GM18520 (cell line): Measurements from ENCODE around the gene SARNP.

Experiments used
- ATAC-seq: cut with Tn5 transposase; IDR thresholded peaks from one replicate; pipeline ENCODE4 v1.9.1; 2021; ENCODE audit not compliant: unreplicated experiment

Gene SARNP

DNA sequence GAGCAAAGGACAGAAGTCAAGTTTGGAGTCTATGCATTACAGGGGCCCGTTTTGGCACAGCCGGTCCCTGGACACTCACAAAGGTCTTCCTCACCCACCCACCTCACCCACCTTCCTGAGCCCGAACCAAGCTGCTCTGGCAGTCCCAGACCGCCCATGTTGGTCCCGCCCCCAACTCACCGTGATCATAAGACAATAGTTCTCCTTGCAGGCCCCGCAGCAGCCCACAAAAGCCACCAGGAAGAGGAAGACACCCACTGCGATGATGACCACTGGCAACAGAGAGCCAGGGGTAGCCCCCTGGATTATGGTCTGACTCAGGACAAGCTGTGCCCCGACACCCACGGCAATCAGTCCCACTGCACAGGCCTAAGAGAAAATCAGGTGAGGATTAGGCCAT is 90.6 kb downstream of the SARNP start:
- ATAC-seq = no peak

DNA sequence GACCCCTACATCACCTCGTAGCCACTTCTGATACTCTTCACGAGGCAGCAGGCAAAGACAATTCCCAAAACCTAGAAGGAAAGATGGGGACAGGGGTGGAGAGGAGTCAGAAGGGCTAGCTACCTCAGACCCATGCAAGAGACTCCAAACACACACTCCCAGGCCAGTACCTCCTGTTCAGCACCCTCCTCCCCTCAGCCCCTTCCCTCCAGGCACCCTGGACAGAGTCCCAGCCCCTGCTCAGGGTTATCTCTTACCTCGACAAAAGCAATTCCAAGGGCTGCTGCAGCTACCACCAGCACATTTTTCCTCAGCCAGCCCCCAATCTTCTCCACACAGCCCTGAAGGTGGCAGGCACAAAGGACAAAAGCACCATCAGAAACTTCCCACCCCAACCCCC is 92.0 kb downstream of the SARNP start:
- ATAC-seq = no peak

DNA sequence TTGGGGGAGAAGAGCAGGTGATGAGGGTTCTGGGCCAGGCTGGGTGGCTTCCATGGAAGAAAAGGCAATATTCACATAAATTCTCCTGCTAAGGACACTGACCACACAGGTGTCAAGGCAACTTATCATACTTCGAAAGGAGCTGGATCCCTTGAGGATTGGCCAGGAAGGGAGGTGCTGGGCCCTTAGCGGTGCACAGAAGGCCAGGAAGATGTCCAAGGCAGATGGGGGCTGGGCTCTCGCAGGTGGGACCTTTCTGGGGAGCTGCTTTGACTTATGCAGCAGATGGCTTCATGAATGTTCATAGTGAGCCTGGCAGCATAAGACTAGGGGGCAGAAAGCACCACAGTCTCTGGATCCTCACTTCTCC is 92.6 kb downstream of the SARNP start:
- ATAC-seq = no peak

DNA sequence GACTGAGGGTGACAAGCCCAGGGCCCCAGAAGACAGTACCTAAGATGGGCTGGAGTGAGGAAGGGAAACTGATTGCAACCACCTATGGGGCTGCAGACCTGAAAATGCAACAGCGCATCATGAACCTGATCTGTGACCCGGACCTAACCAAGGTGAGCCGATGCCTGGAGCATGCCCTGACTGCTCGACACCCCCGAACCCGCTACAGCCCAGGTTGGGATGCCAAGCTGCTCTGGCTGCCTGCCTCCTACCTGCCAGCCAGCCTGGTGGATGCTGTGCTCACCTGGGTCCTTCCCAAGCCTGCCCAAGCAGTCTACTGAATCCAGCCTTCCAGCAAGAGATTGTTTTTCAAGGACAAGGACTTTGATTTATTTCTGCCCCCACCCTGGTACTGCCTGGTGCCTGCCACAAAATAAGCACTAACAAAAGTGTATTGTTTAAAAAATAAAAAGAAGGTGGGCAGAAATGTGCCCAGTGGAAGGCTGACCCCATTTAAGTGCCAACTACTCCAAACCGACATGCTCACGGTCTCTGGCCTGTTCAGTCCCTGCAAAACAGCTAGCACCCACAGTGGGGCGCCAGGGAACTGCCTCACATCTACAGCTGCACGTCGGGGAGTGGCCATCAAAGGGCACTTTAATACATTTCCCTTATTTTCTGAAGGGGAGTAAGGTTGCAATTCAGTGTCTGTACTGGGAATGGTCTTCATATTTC is 93.1 kb downstream of the SARNP start:
- ATAC-seq = no peak

DNA sequence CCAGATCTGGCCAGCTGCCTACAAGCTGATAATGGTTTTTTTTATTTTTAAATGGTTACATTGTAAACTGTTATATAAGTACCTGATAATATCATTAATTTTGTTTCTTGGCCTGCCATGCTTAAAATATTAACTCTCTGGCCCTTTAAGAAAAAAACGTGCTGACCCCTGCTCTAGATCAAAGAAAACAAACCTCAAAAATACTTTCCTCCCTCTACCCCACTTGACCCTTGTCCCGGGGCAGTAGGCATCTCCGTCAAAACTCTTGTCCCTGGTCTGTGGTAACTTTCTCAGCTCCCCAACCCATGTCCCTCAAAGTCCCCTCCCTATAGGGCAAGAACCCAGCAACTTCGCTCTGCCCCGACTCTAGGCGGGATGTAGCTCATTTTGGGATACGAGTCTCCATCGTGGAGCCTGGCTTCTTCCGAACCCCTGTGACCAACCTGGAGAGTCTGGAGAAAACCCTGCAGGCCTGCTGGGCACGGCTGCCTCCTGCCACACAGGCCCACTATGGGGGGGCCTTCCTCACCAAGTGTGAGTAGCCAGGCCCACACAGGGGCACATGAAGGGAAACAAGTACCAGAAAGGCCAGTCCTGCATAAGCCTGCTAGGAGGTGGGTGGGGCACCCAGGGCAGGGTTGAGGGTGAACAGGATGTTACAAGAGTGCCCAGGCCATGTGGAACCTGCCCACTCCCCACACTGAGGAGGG is 93.9 kb downstream of the SARNP start:
- ATAC-seq = no peak

DNA sequence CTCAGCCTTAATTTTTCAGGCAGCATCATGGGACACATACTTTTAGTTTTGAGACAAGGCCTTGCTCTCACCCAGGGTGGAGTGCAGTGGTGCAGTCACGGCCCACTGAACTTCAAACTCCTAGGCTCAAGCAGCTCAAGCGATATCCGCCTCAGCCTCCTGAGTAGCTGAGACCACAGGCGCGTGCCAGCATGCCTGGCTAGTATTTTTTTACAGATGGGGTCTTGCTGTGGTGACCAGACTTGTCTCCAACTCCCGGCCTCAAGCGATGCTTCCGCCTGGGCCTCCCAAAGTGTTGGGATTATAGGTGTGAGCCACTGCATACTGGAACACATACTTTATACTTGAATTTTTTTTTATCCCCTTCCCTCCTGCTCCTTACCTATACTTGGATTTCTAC is 94.6 kb downstream of the SARNP start:
- ATAC-seq = no peak

DNA sequence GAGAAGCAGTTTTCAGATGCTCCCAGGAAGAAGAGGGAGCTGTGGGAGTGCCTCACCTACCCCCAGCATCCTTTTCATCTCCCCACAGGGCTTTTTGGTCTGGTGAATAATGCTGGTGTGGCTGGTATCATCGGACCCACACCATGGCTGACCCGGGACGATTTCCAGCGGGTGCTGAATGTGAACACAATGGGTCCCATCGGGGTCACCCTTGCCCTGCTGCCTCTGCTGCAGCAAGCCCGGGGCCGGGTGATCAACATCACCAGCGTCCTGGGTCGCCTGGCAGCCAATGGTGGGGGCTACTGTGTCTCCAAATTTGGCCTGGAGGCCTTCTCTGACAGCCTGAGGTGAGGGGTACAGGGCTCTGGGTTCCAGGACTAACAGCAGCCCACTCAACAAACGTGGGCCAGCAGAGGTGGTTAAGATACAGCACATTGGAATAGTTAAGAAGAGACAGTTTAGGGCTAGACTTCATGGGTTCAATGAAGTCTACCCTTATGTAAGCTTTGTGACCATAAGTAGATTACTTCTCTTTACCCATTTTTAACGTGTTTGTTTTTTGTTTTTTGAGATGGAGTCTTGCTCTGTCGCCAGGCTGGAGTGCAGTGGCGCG is 95.8 kb downstream of the SARNP start:
- ATAC-seq = no peak

DNA sequence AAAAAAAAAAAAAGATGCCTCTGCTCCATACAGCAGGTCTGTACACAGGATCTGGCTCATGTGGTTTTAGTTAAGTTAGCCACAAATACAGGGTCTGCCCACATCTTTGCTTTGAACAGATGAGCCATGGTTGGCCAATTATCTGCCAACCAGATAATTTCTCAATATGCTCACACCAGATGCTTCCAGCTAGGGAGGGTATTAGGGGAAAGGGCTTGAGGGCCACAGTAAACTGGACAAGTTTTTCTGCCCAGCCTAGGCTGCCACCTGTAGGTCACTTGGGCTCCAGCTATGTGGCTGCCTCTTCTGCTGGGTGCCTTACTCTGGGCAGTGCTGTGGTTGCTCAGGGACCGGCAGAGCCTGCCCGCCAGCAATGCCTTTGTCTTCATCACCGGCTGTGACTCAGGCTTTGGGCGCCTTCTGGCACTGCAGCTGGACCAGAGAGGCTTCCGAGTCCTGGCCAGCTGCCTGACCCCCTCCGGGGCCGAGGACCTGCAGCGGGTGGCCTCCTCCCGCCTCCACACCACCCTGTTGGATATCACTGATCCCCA is 96.6 kb downstream of the SARNP start:
- ATAC-seq = no peak

DNA sequence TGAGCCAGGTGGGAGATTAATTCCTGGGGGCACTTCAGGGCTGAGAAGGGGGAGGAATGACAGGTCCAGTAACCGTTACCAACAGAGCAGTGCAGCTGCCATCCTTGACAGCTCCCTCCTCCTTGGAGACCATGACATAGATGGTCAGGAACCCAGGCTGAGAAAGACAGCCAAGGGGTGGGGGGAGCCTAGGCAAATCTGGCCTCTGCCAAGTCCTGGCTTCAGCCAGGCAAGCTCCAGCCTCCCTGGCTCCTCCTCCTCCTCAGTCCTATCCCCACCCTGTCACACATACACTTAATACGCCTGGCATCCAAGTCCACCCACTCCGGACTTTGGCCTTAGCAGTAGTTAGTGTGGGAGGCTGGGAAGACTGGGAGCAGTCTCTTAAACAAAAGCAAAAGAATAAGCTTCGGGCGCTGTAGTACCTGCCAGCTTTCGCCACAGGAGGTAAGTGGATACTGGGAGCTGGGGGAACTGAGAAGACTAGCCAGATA is 97.4 kb downstream of the SARNP start, which contains the start of gene RDH5:
RDH5 (plus strand) TSS at position 323 of the 494 bp plus-strand sequence. CDS start 792 bp downstream, outside the sequence.
- no peak for ATAC-seq

DNA sequence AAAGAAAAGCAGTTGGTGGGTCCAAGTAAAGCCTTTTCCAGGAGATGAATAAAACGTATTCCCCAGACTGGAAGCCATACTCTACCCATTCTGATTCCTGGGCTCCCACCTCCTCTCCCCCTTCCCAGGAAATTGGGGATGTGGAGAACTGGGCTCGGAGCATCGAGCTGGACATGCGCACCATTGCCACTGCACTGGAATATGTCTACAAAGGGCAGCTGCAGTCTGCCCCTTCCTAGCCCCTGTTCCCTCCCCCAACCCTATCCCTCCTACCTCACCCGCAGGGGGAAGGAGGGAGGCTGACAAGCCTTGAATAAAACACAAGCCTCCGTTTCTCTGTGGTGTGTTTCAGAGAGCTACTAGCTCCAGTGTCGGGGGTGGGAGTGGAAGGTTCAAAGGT is 98.2 kb downstream of the SARNP start:
- no peak for ATAC-seq

DNA sequence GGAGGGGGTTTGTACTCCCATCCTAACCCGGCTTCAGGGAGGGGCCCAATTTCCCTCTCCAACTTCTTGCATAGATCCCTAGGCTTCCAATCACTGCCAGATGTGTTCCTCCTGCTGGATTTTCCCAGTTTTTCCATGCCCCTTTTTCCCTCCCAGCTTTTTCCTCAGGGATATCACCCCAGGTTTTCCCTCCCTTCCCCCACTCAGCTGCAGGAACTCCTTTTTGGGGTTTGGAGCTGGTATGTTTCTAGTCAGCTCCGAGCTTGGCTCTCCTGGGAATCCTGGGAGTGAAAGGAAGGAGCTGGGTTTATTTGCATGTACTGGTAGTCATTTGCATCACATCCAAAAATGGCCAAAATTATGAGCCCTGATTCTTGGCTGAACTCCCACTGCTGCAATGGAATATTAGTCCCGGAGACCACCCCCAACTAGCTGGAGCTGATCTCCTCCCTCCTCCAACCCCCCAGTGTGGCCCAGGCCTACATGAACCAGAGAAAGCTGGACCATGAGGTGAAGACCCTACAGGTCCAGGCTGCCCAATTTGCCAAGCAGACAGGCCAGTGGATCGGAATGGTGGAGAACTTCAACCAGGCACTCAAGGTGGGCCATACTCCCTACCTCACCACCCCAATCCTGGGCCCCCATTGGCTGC is 98.8 kb downstream of the SARNP start:
- no peak for ATAC-seq

DNA sequence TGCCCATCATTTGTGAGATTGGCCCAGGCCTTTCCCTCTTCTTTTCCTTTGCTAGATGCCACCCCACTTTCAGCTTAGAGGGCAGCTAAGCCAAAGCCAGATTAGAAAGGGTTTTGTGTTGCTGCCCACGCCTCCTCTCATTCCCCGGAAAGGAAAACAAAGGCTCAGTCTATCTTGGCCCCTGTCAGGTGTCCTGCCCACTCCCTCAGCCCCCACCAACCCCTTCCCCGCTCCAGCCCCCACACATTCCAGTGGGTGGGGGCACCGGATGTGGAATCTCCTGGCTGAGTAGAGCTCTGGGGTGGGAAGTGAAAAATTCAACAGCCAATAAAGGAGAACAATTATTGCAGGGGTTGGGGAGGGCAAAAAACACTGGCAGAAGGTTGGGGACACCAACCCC is 99.5 kb downstream of the SARNP start:
- no peak for ATAC-seq

DNA sequence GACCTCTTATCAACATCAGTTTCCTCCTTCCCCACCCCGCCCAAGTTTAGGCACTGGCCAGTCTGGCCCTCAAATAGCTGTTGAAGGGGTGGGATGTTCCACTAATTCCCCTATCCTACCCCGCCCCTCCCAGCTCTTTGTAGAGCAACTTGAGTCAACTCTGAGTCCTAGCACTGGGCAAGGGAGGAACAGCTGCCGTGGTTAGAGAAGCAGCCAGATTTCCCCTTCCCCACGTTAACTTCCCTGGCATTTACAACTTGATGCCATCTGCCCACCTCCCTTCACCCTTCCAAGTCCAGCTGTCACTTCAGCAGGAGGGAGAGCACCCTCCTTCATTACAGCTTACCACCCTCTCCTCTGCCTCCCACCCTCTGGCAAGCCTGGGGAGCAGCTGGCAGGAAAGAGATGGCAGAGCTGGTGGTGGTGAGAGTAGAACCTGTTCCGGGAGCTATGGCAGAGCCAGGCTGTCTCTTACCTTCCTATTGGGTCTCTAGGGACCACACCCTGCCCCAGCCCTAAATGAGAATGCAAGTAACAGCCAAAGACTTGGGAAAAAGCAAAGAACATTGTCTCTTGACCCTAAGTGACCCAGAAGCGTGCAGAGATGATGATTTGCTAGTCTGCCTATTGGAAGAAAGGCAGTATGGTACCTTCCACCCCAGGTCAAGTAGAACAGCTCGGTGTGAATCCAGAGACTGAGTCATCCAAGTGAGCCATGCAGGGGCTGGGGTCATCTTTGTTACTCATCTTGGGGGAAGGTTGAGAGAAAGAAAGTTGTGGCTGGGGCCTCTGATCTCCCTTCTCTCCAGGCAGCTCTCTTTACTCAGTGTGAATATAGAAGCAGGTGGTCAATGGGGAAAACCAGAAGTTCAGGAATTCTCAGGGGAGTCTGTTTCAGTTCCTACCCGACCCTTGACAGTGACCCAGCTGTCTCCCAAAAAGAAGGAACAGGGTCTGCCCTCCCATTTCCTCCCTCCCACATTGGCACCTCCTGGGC is 100.2 kb downstream of the SARNP start:
- no peak for ATAC-seq

DNA sequence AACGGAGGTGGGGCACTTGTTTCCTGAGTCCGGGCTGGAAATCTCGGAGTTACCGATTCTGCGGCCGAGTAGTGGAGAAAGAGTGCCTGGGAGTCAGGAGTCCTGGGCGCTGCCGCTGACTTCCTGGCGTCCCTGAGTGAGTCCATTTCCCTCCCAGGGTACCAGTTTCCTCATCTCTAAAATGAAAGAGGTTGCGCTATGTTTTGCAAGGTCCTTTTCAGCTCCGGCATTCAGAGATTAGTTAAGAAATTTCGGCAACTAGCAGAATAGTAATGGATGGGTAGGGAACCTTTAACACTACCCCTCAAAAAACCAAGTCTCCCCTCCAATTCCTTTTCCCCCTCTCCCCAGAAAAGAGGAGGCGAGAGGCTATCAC is 101.0 kb downstream of the SARNP start:
- no peak for ATAC-seq

DNA sequence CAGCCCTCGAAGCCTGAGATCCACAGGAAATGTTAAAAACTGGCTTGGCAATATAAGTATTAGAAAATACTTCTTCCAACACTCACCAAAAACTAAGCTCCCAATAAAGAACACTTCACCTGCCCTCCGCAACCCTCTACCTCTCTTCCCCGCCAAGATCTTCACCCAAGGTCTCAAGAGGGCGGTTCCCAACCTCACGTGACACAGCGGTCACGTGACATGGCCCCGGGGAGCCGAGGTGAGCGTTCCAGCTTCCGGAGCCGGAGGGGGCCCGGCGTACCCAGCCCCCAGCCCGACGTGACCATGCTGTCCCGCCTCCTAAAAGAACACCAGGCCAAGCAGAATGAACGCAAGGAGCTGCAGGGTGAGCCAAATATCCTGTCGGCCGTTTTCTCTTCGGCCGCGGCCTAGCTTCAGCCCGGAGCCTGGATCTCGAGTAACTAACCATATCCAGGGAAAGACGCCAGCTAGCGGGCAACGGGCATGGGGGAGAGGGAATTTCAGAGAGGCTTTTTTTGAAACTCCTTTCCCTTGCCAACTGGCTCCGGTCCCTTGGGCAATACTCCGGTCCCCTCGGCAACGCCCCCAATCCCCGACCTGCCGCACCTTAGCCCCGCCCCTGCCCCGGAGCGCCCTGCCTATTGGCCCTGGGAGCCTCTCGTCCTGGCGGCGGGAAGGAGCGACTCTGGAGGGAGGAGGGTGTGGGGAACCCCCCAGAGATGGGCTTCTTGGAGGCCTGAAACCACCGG is 101.5 kb downstream of the SARNP start, which contains the start of gene BLOC1S1:
BLOC1S1 (plus strand) TSS at position 214 of the 749 bp plus-strand sequence; CDS start at position 220, 6 bp downstream.
- ATAC-seq = peak; percentile 73

DNA sequence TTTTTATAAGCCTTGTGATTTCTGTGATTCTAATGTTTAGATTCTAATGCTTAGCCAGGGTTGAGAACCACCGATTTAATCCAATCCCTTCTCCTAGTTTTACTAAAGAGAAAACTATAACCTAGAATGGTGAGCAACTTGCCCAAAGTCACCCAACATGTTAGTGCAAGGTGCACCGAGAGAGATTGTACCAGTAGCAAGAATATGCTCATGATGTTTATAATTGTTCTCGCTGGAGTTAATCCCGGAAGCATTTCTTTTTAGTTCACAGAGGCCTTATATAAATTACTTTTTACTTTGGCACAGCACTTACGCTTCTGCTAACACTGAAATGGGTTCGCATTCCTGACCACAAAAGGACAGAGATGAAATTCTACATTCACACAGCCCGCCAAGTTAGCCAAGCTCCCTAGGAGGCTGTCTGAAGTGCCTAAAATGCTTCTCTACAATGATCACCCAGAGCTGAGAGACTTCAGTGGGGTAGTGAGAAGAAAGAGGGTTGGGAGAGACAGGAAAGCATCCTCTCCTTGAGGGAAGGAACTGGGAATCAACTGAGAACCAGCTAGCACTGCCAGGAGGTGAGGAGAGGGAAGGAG is 102.3 kb downstream of the SARNP start:
- no peak for ATAC-seq

DNA sequence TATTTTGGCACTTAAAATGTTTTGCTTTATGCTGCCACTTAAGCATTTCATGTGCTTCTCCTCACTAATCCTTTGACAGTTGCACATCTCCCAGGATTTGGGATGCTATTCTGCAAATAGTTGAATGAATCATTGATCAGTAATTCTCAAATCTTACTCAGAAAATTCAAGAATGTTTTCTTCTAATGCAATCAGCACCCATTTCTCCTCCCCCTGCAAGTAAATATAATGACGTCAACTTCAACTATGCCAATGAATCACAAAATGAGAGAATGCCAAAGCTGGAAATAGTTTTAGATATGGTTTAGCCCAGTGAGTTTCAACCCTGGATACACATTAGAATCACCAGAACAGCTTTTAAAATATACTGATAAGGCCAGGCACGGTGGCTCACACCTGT is 103.8 kb downstream of the SARNP start:
- no peak for ATAC-seq

DNA sequence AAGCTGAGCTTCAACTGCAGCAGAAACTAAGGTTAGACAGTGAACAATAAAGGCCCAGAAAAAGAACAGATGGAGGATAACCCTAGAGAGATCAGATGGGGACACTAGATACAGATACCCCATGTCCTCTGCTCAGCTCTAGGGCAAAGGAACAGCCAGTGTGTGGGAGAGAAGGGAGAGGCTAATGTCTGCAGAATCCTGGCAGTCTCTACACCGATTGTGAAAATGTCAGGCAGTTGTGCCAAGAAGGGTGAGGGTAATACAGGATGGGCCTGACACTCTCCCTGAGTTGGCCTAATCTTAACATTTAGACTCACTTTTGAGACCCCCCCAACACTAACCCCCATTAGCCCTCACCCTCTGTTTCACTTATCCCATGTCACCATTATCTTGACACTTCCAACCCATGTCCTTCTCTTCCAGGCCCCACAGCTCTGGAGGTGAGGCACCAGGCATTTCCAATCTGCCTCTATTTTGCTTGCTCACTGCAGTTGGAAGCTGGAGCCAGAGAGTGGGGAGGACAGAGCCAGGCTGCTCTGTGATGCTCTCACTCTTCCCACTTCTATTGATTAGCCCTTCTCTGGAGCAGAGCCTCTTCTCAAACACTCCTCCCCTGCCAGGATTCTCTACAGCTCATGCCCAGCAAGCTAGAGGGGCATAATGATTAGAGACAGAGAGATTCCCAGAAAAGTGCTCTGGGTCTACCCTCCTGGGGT is 104.7 kb downstream of the SARNP start:
- ATAC-seq = no peak
